ENCODE results near the gene INPP5D.

DNA sequence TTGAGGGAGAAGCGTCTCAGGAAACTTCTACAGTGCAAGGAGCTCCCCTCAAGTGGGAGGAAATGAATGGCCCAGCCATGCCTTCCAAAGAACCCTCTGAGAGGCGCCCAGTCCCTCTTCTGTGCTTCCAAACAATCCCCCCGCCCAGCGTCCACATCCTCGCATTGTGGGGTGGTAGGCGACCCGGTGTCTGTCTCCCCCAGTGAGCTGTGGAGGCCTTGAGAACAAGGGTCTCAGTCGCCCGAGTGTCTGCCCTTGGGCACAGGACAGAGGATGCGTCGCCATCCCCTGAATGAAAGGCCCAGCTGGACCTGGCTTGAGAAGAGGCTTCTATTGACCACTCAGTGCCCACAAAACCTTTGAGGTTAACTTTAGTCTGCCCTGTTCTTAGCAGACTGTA lies 29.7 kb downstream of the INPP5D start:
- TF ChIP-seq, protein P1, sequence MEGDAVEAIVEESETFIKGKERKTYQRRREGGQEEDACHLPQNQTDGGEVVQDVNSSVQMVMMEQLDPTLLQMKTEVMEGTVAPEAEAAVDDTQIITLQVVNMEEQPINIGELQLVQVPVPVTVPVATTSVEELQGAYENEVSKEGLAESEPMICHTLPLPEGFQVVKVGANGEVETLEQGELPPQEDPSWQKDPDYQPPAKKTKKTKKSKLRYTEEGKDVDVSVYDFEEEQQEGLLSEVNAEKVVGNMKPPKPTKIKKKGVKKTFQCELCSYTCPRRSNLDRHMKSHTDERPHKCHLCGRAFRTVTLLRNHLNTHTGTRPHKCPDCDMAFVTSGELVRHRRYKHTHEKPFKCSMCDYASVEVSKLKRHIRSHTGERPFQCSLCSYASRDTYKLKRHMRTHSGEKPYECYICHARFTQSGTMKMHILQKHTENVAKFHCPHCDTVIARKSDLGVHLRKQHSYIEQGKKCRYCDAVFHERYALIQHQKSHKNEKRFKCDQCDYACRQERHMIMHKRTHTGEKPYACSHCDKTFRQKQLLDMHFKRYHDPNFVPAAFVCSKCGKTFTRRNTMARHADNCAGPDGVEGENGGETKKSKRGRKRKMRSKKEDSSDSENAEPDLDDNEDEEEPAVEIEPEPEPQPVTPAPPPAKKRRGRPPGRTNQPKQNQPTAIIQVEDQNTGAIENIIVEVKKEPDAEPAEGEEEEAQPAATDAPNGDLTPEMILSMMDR (IDR thresholded peaks at IDR 0.05), result no peak
- TF ChIP-seq EP300 (IDR thresholded peaks at IDR 0.05; ENCODE audit: low read depth) (no peak), POLR2A (IDR thresholded peaks at IDR 0.05) (no peak)

Data from transverse colon (tissue), 3 donors.